ENCODE data around the gene UBE2M. TPM values are rescaled to one million over a fixed set of nuclear protein-coding genes. Genes with fewer than 3 reads are reported as not detected.

UBE2M gene
- polyA plus RNA-seq, 1 experiment: 82.5 TPM

GRCh38 chr19:58560921-58561320 is 2.5 kb upstream of the UBE2M start:
- CTCF ChIA-PET: no interaction called here

DNA sequence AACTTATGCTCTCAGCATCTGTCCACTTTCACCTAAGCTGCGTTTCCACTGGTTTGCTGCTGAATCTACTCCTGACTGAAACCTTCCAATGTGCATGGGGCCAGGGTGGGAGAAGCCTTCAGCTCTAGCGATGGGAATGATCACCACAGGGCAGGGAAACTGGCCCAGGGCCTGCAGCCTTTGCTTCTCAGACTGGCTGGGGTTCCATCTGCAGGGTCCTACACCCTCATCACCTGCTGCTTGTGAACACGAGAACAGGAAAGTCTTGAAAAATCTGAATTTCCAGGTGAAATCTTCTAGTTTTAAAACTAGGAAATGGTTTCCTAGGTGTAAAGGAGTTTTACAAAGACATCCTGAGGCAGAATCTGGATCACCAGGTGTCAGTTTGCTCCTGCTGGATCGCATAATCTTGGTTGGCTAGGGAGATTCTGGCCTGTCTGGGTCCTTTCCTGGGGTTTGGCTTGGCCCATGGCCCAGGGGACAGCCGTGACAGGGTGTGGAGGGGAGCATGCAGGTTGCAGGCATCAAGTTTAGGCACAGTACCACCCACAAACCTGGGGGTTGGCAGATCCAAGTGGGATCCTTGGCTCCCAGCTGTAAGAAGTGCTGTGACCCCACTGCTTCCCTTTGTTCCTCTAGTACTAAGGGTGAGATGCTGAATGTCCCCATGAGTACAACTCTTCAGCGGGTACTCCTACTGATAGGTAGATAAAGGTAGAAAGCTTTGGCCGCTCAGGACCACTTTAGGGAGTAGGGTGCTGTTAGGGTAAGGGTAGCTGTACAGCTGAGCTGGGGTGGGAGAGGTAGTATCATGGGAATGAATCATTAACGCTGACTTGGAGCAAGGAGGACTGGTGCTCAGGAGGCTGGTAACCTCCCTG is 1.8 kb upstream of the UBE2M start:
- TF ChIP-seq CTCF (IDR thresholded peaks at IDR 0.05; ENCODE audit: low read depth, low read length): no peak
- DNase-seq (ENCODE audit: low read depth, low spot score): no peak
- H3K27ac ChIP-seq (ENCODE audit: low read depth, low read length): peak overlapping the region; percentile 99
- CTCF ChIA-PET: no interaction called here
- peak overlapping the region; percentile 76 for H3K4me3 ChIP-seq (ENCODE audit: low read depth, low read length)
- peaks cover 2% of the 10 kb centered on the region for H3K27me3 ChIP-seq (ENCODE audit: control insufficient read depth, insufficient read depth, low read length)
- POLR2A ChIA-PET: interaction anchor here (0.5 to 2.4 kb wide), 5 partner anchors 12 to 281 kb away, joined by 3 to 22 read pairs (median 12); partner anchors contain the start of genes MZF1, TRIM28, ZBTB45 and ZNF8
- peaks cover 4% of the 10 kb centered on the region; the same call in 1 of the 2 replicates for H3K9me3 ChIP-seq (ENCODE audit: control insufficient read depth, insufficient read depth, low read length)

More at GRCh38 chr19:58560921-58561320, 2.5 kb upstream of the UBE2M start:
- Histone ChIP-seq H3K9me3 (ENCODE audit: control insufficient read depth, insufficient read depth, low read length) (peaks cover 4% of the 10 kb centered on the region; the same call in 1 of the 2 replicates), H3K27me3 (ENCODE audit: control insufficient read depth, insufficient read depth, low read length) (peaks cover 2% of the 10 kb centered on the region), H3K4me3 (ENCODE audit: low read depth, low read length) (no peak overlapping the region), H3K27ac (ENCODE audit: low read depth, low read length) (no peak overlapping the region)
- TF ChIP-seq CTCF (IDR thresholded peaks at IDR 0.05; ENCODE audit: low read depth, low read length): no peak
- POLR2A ChIA-PET: no interaction called here
- DNase-seq (ENCODE audit: low read depth, low spot score): no peak

- CTCF ChIA-PET: interaction anchor here (0.6 to 1.9 kb wide), 2 partner anchors 22 to 40 kb away, joined by 3 to 5 read pairs; partner anchors contain the start of gene ZBTB45
- DNase-seq (ENCODE audit: low read depth, low spot score): peak; percentile 77
- TF ChIP-seq CTCF (IDR thresholded peaks at IDR 0.05; ENCODE audit: low read depth, low read length): no peak
- Histone ChIP-seq H3K9me3 (ENCODE audit: control insufficient read depth, insufficient read depth, low read length) (peaks cover 4% of the 10 kb centered on the region; the same call in 1 of the 2 replicates), H3K27ac (ENCODE audit: low read depth, low read length) (peak overlapping the region; percentile 99), H3K4me3 (ENCODE audit: low read depth, low read length) (peak overlapping the region; percentile 76), H3K27me3 (ENCODE audit: control insufficient read depth, insufficient read depth, low read length) (peaks cover 2% of the 10 kb centered on the region)
- POLR2A ChIA-PET: interaction anchor here (0.5 to 2.4 kb wide), 5 partner anchors 13 to 281 kb away, joined by 3 to 22 read pairs (median 12); partner anchors contain the start of genes MZF1, TRIM28, ZBTB45 and ZNF8
Measured at GRCh38 chr19:58559275-58560006, 1.0 kb upstream of the UBE2M start.

- Histone ChIP-seq H3K9me3 (ENCODE audit: control insufficient read depth, insufficient read depth, low read length) (peaks cover 4% of the 10 kb centered on the region; the same call in 1 of the 2 replicates), H3K27me3 (ENCODE audit: control insufficient read depth, insufficient read depth, low read length) (peaks cover 1% of the 10 kb centered on the region), H3K4me3 (ENCODE audit: low read depth, low read length) (peak overlapping the region; percentile 95), H3K27ac (ENCODE audit: low read depth, low read length) (peak overlapping the region; percentile 99)
- no peak for TF ChIP-seq CTCF (IDR thresholded peaks at IDR 0.05; ENCODE audit: low read depth, low read length)
- peak; percentile 97 for DNase-seq (ENCODE audit: low read depth, low spot score)
- ChIA-PET CTCF (interaction anchor here (0.6 to 1.9 kb wide), 2 partner anchors 23 to 39 kb away, joined by 3 to 5 read pairs; partner anchors contain the start of gene ZBTB45), POLR2A (interaction anchor here (0.7 to 2.4 kb wide), 5 partner anchors 14 to 196 kb away, joined by 4 to 22 read pairs (median 12); partner anchors contain the start of genes MZF1, TRIM28 and ZBTB45)
Measured at GRCh38 chr19:58558623-58559274, 338 bp upstream of the UBE2M start.
